Ascending aorta (tissue), 2 donors: ENCODE data around the gene TPRG1L. TPM values are rescaled to one million over a fixed set of nuclear protein-coding genes. Genes with fewer than 3 reads are reported as not detected.

Experiments
- DNase-seq, 2 donors: peaks; one replicate each; pipeline ENCODE4 v3.0.0-alpha.2; 2019; ENCODE audit warnings: low spot score in 2 of 2
- H3K27ac ChIP-seq, 2 donors: fragments of 200-600 bp; sonication (generic); one replicate each; pipeline ENCODE4 v1.5.1; 2016 to 2017; ENCODE audit warnings: mild to moderate bottlenecking in 1 of 2
- H3K27me3 ChIP-seq: fragments of 200-600 bp; sonication (generic); one replicate; pipeline ENCODE4 v1.5.1; 2017
- H3K36me3 ChIP-seq, 2 donors: fragments of 200-600 bp; sonication (generic); one replicate each; pipeline ENCODE4 v1.5.1; 2016
- H3K4me1 ChIP-seq, 2 donors: fragments of 200-600 bp; sonication (generic); one replicate each; pipeline ENCODE4 v1.5.1; 2016 to 2017; ENCODE audit warnings: mild to moderate bottlenecking in 1 of 2
- H3K4me3 ChIP-seq, 2 donors: fragments of 200-600 bp; sonication (generic); one replicate each; pipeline ENCODE4 v1.5.1; 2016 to 2017; ENCODE audit warnings: mild to moderate bottlenecking in 1 of 2
- H3K9me3 ChIP-seq, 2 donors: fragments of 200-600 bp; sonication (generic); one replicate each; pipeline ENCODE4 v1.5.1; 2016
- intact Hi-C: fragments of 100-400 bp; cut with DNase I; formaldehyde crosslinking; loops from one replicate; pipeline ENCODE4 v1.15.1; 2023
- total RNA-seq: library from RNA; depleted of rRNA; stranded (reverse); fragments of >200 nt; gene quantifications from one replicate; pipeline ENCODE4 v1.1.0, GENCODE V29; 2016
- TF ChIP-seq, protein P1 (sequence below), 3 experiments: fragments of 200-600 bp in 2 of 3; fragments of 450-650 bp in 1 of 3; sonication (generic) in 2 of 3; IDR thresholded peaks; one replicate each; pipeline ENCODE4 v1.5.1; 2016 to 2019; ENCODE audit warnings: antibody characterized with exemption in 3 of 3, mild to moderate bottlenecking in 1 of 3, moderate library complexity in 1 of 3

The TPRG1L gene
- total RNA-seq, 1 donor from 2014 or later: 18.9 TPM

DNA sequence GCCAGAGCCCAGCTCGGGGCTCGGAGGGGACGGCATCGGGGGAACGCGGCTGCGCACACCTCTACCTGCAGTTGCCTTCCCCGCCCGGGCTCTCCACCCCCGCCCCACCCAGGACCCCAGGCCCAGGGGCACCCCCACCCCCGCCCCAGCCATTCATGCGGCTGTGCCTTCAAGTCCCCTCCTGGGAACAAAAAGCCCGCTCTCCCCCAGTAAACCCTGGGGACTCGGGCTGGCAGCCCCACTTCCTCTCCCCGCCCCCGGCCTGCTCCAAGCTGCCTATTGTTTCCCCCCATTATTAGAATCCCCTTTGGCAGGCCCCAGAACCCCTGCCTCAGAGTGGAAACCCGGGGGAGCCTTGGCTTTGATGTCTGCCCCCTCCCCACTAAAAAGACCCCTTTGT is 31.5 kb upstream of the TPRG1L start:
- TF ChIP-seq, protein P1, sequence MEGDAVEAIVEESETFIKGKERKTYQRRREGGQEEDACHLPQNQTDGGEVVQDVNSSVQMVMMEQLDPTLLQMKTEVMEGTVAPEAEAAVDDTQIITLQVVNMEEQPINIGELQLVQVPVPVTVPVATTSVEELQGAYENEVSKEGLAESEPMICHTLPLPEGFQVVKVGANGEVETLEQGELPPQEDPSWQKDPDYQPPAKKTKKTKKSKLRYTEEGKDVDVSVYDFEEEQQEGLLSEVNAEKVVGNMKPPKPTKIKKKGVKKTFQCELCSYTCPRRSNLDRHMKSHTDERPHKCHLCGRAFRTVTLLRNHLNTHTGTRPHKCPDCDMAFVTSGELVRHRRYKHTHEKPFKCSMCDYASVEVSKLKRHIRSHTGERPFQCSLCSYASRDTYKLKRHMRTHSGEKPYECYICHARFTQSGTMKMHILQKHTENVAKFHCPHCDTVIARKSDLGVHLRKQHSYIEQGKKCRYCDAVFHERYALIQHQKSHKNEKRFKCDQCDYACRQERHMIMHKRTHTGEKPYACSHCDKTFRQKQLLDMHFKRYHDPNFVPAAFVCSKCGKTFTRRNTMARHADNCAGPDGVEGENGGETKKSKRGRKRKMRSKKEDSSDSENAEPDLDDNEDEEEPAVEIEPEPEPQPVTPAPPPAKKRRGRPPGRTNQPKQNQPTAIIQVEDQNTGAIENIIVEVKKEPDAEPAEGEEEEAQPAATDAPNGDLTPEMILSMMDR (IDR thresholded peaks at IDR 0.05): no peak
- H3K4me3 ChIP-seq: no peak overlapping the region
- no peak for DNase-seq
- H3K4me1 ChIP-seq: no peaks in the 10 kb centered on the region
- H3K36me3 ChIP-seq: no peaks in the 10 kb centered on the region
- H3K9me3 ChIP-seq: no peaks in the 10 kb centered on the region
- H3K27ac ChIP-seq: no peak overlapping the region
- H3K27me3 ChIP-seq: no peaks in the 10 kb centered on the region
- intact Hi-C loops: no loop called here

DNA sequence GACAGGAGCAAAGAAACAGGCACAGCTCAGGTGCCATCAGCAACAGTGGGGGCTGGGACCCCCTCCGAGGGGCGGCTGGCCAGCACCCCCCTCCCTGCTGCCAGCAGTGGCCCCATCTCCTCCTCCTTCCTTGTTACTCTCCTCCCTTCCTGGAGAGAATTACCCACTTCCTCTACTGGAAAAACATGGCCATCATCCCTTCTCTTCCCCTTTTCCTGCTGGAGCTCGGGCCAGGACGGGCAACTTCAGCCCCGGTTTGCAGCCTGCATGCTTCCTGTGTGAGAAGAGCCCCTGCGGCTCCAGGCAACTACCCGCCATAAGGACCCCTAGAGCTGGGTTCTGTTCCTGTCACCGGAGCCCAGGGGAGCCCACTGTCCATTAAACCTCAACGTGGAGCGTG is 31.1 kb upstream of the TPRG1L start:
- no peak overlapping the region for H3K4me3 ChIP-seq
- no peaks in the 10 kb centered on the region for H3K36me3 ChIP-seq
- H3K27ac ChIP-seq: no peak overlapping the region
- H3K4me1 ChIP-seq: no peaks in the 10 kb centered on the region
- no peaks in the 10 kb centered on the region for H3K27me3 ChIP-seq
- intact Hi-C loops: no loop called here
- no peaks in the 10 kb centered on the region for H3K9me3 ChIP-seq
- TF ChIP-seq, protein P1 (IDR thresholded peaks at IDR 0.05): no peak
- DNase-seq: no peak

DNA sequence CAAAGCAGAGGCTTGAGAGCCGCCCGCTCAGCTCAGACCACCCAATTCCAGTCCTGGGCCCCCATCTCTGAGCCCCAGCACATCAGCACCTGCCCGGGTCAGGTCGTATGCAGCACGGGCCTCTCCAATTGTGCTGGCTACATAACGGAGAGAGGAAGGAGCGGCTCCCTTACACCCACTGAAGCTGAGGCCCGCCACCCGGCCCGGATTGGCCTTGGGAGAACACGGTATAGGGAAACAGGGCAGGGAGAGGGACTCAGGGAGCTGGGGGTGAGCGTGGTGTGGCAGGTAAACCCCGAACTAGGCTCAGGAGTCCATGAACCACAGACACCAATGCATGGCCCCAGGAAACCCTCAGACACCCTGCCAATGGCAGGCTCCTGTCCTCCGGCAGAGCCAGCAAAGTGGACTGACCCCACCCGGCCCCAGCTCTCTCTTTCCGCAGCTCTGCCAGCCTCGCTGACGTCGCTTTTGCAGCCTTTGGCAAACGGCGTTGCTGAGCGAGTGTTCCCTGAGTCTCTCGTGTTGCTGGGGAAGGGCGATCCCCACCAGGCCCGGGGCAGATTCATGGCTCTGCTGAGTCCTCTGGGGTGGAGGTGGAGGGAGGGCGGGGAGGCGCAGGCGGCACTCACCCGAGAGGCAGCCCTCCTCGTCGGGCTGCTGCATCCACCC is 30.0 kb upstream of the TPRG1L start:
- no peak for DNase-seq
- no peaks in the 10 kb centered on the region for H3K36me3 ChIP-seq
- no peaks in the 10 kb centered on the region for H3K4me1 ChIP-seq
- TF ChIP-seq, protein P1 (IDR thresholded peaks at IDR 0.05): no peak
- no peaks in the 10 kb centered on the region for H3K27me3 ChIP-seq
- no peaks in the 10 kb centered on the region for H3K9me3 ChIP-seq
- intact Hi-C loops: no loop called here
- no peak overlapping the region for H3K4me3 ChIP-seq
- no peak overlapping the region for H3K27ac ChIP-seq

DNA sequence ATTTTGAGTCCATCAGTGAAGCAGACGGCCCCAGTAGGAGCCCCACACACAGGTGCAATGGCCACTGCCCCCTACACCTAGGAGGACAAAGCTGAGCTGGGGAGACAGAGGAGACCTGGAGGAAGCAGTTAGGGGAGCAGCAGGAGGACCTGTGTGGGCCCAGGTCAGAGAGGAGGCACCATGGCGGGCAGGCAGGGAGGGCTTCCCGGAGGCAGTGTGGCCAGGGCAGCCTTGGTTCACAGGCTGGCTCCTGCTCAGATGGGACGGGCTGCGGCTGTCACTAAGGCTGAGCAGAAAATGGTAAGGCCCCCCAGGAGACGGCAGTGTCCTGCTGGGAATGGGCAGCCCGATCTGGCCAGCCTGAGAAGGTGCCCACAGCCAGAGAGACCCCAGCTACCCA is 28.9 kb upstream of the TPRG1L start:
- no peaks in the 10 kb centered on the region for H3K9me3 ChIP-seq
- H3K4me1 ChIP-seq: no peaks in the 10 kb centered on the region
- no peaks in the 10 kb centered on the region for H3K27me3 ChIP-seq
- no peak overlapping the region for H3K4me3 ChIP-seq
- TF ChIP-seq, protein P1 (IDR thresholded peaks at IDR 0.05): no peak
- no peaks in the 10 kb centered on the region for H3K36me3 ChIP-seq
- intact Hi-C loops: no loop called here
- DNase-seq: no peak
- H3K27ac ChIP-seq: no peak overlapping the region

DNA sequence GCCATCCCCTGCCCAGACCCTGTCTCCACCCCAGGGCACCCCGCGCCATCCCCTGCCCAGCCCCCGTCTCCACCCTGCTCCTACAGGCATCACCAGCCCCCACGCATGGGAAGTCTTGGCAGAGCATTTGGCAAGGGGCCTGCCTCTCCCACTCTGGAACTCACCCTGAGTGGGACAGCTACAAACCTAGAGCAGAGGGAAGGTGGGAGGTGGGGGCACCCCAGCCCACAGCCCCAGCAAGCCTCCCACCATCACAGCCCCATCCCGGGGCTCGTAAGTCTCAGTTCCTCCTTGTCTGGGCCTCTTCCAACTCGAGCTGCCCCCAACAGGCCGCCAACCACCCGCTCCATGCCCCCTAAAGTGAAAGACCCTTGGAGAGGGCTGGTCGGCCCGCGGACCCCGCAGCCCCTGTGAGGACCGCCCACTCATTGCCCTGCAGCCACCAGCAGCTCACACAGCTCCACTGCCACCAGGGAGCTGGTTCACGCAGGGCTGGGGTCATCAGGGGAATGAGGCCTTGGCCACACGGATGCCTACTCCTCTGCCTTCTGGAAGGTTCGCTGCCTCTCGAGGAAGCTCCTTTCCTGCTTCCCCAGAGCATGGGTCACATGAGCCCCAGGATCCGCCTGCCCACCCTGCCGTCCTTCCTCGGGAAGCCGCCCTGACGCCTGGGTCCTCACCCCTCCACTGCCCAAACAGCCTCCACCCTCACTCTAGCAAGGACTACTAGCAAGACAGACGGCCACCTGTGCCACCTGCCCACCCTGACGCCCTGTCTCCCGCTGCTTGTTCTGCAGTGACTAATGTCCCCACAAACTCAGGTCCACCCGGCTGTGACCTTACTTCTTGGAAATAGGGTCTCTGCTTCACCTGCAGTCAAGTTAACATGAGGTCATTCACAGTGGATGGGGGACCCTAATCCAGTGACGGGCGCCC is 27.9 kb upstream of the TPRG1L start:
- Histone ChIP-seq H3K36me3 (no peaks in the 10 kb centered on the region), H3K4me3 (no peak overlapping the region), H3K27ac (no peak overlapping the region), H3K27me3 (no peaks in the 10 kb centered on the region), H3K9me3 (no peaks in the 10 kb centered on the region), H3K4me1 (no peaks in the 10 kb centered on the region)
- DNase-seq: no peak
- TF ChIP-seq, protein P1 (IDR thresholded peaks at IDR 0.05): no peak
- intact Hi-C loops: no loop called here
